Measurements from ENCODE around the gene FIBP. TPM values are rescaled to one million over a fixed set of nuclear protein-coding genes. Genes with fewer than 3 reads are reported as not detected.

FIBP gene
- total and polyA plus RNA-seq, 2 of the 8 experiments (the other 6 are each of a cell fraction or from before 2014, with no cell fraction given) = 74.3 to 173 TPM

DNA sequence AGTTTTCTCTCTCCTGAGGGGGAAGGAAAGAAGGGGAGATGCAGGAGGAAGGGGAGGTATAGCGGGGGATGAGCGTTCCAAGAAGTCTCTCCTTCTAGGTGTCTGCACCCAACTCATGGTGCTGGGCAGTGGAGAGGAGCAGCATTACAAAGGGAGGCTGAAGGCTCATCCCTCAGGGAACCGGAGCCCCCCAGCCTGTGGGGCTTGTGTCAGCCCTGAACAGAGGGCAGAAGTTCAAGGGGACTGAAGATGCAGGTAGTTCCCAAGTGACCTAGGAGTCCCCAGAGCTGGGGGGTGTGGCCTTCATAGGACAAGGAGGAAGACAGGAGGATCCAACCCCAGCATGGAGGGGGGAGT lies 28.8 kb upstream of the FIBP start:
- Histone ChIP-seq H3K27me3 (replicated peaks in 1 of 4; ENCODE audit: control insufficient read depth in 3 of 4, extremely low read depth in 1 of 4, insufficient read depth in 3 of 4, low read length in 3 of 4) (no peaks in the 10 kb centered on the region), H4K91ac (replicated peaks; ENCODE audit: insufficient read length, low read length) (no peak overlapping the region), H2BK120ac (replicated peaks; ENCODE audit: low read depth, low read length) (no peak overlapping the region), H2AFZ (ENCODE audit: low read length) (no peak overlapping the region), H2BK15ac (ENCODE audit: low read length) (no peak overlapping the region), H3K36me3 (ENCODE audit: control insufficient read depth in 2 of 4, insufficient read depth in 4 of 4, low read length in 3 of 4) (peaks cover 0 to 2% (median 0%) of the 10 kb centered on the region in 4 experiments; a peak in 2 of 8 replicates), H3K27ac (ENCODE audit: low read depth, low read length) (no peak overlapping the region), H3K4me3 (ENCODE audit: extremely low read depth in 1 of 4, insufficient read depth in 2 of 4, low read depth in 3 of 4, low read length in 4 of 4) (no peak overlapping the region), H2AK5ac (ENCODE audit: low read depth, low read length) (no peak overlapping the region), H3K23me2 (ENCODE audit: low read depth, low read length) (peaks cover 13% of the 10 kb centered on the region; the same call in 1 of the 2 replicates), H2BK5ac (ENCODE audit: low read depth, low read length) (no peak overlapping the region), H3K56ac (replicated peaks; ENCODE audit: insufficient read length, low read depth, low read length) (no peak overlapping the region), H3K79me2 (ENCODE audit: control insufficient read depth in 1 of 2, insufficient read depth in 2 of 2, low read length in 2 of 2) (peaks cover 0 to 7% of the 10 kb centered on the region in 2 experiments; a peak in 2 of 4 replicates), H3K4me1 (replicated peaks in 1 of 4; ENCODE audit: control insufficient read depth in 3 of 4, insufficient read depth in 4 of 4, low read length in 3 of 4) (peaks cover 1 to 22% (median 13%) of the 10 kb centered on the region in 4 experiments; a peak in 5 of 7 replicates), H3K23ac (ENCODE audit: insufficient read length) (no peak overlapping the region), H3K9ac (replicated peaks in 1 of 4; ENCODE audit: extremely low read depth in 1 of 4, low read depth in 3 of 4, low read length in 3 of 4) (no peak overlapping the region), H3K79me1 (ENCODE audit: low read depth, low read length) (peaks cover 7% of the 10 kb centered on the region; the same call in 1 of the 2 replicates), H4K8ac (ENCODE audit: extremely low read depth, insufficient read depth, low read length) (no peak overlapping the region), H2BK12ac (ENCODE audit: low read depth, low read length) (no peak overlapping the region; the same call in 1 of the 2 replicates), H3K4ac (replicated peaks; ENCODE audit: insufficient read length, low read depth, low read length) (no peak overlapping the region), H3K18ac (ENCODE audit: extremely low read depth, low read length) (no peak overlapping the region), H3K14ac (ENCODE audit: insufficient read length) (no peak overlapping the region), H4K5ac (ENCODE audit: insufficient read length, low read depth, low read length) (no peak overlapping the region), H2BK20ac (ENCODE audit: low read length) (no peak overlapping the region), H4K20me1 (replicated peaks in 1 of 2; ENCODE audit: control insufficient read depth in 1 of 2, insufficient read depth in 2 of 2, low read length in 2 of 2) (peaks cover 0 to 7% of the 10 kb centered on the region in 2 experiments), H3K4me2 (ENCODE audit: insufficient read depth in 1 of 2, low read depth in 2 of 2, low read length in 2 of 2) (no peak overlapping the region), H3K9me3 (ENCODE audit: insufficient read depth in 2 of 2, low read depth in 1 of 2, low read length in 1 of 2) (no peaks in the 10 kb centered on the region)
- DNase-seq (ENCODE audit: low read depth in 1 of 2, low spot score in 2 of 2) = no peak
- POLR2A ChIA-PET (ENCODE audit: partially characterized antibody) = interaction anchor here (1.3 to 4.9 kb wide), 10 partner anchors 10 to 57 kb away, joined by 3 to 36 read pairs (median 6); partner anchors contain the start of genes CCDC85B and MUS81
- TF ChIP-seq, protein P1, sequence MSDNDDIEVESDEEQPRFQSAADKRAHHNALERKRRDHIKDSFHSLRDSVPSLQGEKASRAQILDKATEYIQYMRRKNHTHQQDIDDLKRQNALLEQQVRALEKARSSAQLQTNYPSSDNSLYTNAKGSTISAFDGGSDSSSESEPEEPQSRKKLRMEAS (IDR thresholded peaks at IDR 0.05) = no peak
- no peak for TF ChIP-seq KDM5A (IDR thresholded peaks at IDR 0.05; ENCODE audit: low read length)
- TF ChIP-seq SP2 (IDR thresholded peaks at IDR 0.05; ENCODE audit: low read length) = no peak
- no peak for TF ChIP-seq SIRT6 (IDR thresholded peaks at IDR 0.05; ENCODE audit: low read length)
- no peak for TF ChIP-seq CHD2 (IDR thresholded peaks at IDR 0.05; ENCODE audit: low read length)
- no peak for TF ChIP-seq TBP (IDR thresholded peaks at IDR 0.05; ENCODE audit: low read depth, low read length)
- TF ChIP-seq NANOG (IDR thresholded peaks at IDR 0.05; ENCODE audit: insufficient read depth, low read depth, low read length, poor library complexity, severe bottlenecking) = no peak
- no peak for TF ChIP-seq RNF2 (IDR thresholded peaks at IDR 0.05; ENCODE audit: borderline replicate concordance, low read depth, low read length, missing control alignments, poor library complexity, severe bottlenecking)
- TF ChIP-seq SUZ12 (IDR thresholded peaks at IDR 0.05; ENCODE audit: low read length) = no peak
- no peak for TF ChIP-seq HDAC6 (IDR thresholded peaks at IDR 0.05; ENCODE audit: low read depth, low read length)
- no peak for TF ChIP-seq POLR2AphosphoS5 (IDR thresholded peaks at IDR 0.05; ENCODE audit: low read depth, low read length)
- TF ChIP-seq EZH2 (IDR thresholded peaks at IDR 0.05; ENCODE audit: low read depth, low read length, severe bottlenecking) = no peak
- no peak for TF ChIP-seq SAP30 (IDR thresholded peaks at IDR 0.05; ENCODE audit: insufficient read depth, insufficient replicate concordance, low read length)
- CTCF ChIA-PET (ENCODE audit: partially characterized antibody) = interaction anchor here (1.5 to 2.3 kb wide), 4 partner anchors 15 to 32 kb away, joined by 5 to 10 read pairs (median 8); partner anchors contain the start of gene FIBP
- WGBS, 2 experiments (ENCODE audit: extremely low coverage in 1 of 2, insufficient coverage in 1 of 2, insufficient read length in 1 of 2, insufficient replicate concordance in 2 of 2, low coverage in 1 of 2, low lambda C conversion rate in 2 of 2, missing lambda C conversion rate in 1 of 2) = 98% methylated on average over 3 of the region's 3 CpGs; no CpG with 5 or more reads in 1 of the 2 experiments
- no peak for FAIRE-seq
